Measurements from ENCODE around the gene GPRC5A.

Gene GPRC5A

DNA sequence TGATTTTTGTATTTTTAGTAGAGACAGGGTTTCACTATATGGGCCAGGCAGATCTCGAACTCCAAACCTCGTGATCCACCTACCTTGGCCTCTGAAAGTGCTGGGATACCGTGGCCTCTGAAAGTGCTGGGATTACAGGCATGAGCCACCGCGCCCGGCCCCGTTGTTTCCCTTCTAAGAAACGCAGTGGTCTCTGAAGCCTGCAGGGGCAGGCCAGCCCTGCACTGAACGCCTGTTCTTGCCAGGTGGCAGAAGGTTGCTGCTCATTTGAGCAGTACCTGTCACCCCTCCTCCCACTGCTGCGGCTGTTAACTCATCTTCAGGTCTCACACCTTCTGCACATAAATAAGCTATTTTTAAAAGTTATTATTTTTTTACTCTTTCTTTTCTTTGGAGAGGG lies 24.3 kb downstream of the GPRC5A start:
- no peak for DNase-seq

DNA sequence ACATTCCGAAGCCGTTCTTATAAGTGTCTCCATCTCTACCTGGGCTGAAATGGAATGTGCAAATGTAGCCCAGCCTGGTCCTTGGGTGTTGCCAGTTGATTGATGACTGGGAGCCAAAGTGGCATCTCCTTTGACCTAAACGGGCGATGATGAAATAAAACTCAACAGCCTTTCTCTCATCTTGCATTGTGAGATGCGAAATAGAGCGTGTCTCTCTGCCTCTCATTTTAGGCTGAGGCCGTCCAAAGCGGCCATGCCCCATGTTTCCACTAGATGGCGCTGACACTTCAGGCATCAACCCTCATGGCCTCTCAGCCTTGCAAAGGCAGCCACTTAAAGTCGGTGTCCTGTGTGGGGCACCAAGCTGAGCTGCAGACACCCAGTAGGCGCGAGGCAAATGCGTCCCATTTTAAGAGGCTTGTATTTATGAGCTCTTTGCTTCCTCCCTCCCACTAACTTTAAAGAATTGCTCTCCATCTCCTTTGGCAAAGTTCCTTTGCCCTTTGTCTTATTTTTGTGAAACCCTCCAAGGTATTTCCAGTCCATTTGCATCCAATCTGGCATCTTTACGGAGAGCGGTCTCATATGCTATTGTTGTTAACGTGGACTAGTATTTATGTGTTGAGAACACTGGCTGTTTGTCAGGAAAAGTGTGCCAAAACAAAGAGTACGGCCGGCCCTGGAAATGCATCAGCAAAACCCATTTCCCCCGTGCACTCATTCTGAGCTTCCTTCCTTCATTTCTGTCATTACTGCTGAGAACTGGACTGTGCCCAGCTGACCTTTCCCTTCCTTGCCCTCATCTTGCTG lies 25.0 kb downstream of the GPRC5A start:
- peak; percentile 92 for DNase-seq

DNA sequence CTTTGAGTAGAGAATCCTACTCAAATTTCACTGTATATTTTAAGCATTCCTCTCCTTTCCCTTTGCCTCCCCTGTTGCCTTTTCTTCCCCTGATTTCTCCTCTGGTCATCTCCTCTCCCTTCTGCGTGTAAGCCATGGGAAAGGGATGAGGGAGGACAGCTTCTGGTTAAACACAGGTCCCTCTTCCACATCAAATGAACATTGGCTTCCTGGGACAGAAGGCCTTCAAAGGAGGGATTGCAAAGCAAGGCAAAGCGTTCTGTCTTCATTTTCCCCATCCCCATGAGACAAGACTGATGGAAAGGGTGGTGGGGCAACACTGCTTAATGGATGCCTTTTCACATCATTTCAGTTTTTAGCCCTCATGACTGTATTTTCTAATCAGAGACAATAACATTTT lies 26.2 kb downstream of the GPRC5A start:
- DNase-seq, result no peak

- DNase-seq, result no peak
Measured at GRCh38 chr12:12918781-12919389, 27.5 kb downstream of the GPRC5A start.

DNA sequence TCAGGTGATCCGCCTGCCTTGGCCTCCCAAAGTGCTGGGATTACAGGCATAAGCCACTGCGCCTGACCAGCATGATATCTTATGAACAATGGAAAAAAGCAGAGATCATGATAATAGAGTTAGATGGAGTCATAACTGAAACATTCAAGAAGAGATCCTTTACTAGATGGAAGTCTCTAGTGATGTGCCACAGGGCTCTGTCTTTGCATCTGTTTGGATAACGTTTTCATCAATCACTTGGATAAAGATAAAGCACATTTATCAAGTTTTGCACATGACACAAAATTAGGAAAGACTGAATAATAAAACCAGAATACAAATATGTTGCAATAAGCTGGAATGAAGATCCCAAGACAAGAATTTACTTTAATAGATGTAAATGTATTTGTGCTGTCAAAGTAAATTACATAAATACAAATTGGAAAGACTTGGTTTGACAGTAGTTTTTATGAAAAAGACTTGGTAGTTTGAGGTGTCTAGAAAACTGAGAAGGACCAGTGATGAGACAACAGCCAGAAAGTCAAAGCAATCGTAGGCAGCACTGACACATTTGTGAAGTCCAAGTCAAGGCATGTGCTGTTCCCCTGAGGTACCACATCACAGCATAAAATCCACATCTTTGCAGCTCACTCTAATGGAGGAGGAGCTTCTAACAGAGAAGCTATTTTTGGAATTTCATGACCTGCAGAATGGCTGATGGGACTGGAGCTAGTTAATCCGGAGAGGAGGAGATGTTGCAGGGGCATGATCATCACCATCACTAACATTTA lies 28.5 kb downstream of the GPRC5A start:
- DNase-seq, result no peak

GRCh38 chr12:12922191-12922616 lies 30.8 kb downstream of the GPRC5A start:
- no peak for DNase-seq

DNA sequence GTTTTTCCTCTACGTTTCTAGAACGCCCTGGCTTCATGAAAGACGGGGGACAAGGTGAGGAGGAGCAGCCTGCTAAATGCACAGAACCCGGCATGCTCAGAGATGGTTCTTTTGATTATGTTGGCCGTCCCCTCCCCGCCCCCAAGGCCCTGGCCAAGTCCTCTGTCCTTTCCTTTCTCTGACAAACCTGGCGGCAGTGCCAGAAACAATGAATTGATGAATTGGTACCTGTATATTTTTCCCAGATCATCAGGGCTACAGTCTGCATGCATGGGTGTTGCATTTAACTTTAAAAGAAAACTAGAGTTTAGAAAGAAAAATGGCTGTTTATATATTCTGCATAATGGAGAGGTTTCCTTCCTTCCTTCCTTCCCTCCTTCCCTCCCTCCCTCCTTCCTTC lies 31.6 kb downstream of the GPRC5A start:
- no peak for DNase-seq

GRCh38 chr12:12924169-12924568 lies 32.8 kb downstream of the GPRC5A start:
- DNase-seq, result no peak

DNA sequence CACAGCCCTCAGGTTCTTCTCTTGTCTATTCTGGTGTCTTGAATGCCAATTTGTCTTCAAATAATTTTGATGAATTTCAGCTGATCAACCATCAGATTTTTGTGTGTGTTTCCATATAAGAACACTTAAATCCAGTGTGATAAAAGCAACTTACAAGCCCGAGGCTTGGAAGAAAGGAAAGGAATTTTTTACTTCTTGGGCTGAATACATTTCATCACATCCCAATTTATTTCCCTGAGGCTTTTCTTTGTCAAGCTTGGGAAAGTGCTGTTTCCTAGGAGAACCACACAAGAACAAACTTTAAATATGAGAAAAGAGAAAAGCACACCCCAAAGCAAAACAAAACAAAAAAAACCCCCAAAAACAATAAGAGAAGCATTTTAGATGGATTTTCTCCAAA lies 34.0 kb downstream of the GPRC5A start:
- no peak for DNase-seq

- DNase-seq, result no peak
Measured at GRCh38 chr12:12926571-12927071, 35.3 kb downstream of the GPRC5A start.

DNA sequence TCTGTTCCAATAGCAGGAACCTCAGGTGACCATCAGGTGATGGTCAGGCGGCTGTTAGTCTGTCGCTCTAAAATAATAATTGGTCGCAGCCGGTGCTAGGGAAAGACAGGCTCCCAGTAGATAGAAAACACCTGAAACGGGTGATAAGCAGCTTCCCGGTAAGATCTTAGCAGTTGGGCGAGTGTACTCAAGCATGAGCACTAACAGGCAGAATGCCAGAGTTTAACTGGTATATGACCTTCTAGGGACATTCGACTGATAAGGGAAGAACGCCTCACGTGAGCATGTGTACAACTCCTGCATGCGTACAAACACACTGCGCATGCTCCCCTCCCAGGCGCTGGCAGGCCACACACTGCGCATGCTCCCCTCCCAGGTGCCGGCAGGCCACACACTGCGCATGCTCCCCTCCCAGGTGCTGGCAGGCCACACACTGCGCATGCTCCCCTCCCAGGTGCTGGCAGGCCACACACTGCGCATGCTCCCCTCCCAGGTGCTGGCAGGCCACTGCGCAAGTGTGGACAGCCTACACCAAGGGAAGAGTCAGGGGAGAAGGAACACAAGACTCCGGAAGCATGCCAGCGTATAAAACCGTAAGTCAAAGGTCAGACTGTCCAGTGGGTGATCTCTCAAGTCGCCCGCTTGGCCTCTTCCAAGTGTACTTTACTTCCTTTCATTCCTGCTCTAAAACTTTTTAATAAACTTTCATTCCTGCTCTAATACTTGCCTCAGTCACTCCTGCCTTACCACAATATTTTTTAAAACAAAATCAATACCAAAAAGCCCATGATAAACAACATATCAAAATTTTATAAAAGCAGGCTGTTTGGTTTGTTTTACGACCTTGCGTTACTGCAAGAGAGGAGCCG lies 36.1 kb downstream of the GPRC5A start:
- peak; percentile 58 for DNase-seq

DNA sequence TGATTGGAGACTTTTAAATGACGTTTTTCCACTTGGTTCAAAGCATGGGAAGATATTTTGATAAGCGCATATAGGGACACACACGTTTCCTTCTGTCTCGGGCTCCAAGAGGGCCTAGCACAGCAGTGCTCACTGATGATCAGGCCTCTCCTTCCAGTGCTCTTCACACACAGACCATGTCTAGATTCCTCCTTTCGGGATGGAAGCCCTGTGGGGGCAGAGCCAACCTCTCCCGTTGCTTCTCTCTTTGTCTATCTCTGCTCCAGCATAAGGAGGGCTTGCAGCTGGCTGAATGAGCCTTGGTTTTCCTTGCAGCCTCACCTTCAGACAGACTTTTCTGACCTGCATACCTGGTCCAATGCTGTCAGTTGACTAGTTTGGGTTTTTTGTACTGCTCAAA lies 38.3 kb downstream of the GPRC5A start:
- DNase-seq, result no peak

- no peak for DNase-seq
Measured at GRCh38 chr12:12930633-12931219, 39.4 kb downstream of the GPRC5A start.

DNA sequence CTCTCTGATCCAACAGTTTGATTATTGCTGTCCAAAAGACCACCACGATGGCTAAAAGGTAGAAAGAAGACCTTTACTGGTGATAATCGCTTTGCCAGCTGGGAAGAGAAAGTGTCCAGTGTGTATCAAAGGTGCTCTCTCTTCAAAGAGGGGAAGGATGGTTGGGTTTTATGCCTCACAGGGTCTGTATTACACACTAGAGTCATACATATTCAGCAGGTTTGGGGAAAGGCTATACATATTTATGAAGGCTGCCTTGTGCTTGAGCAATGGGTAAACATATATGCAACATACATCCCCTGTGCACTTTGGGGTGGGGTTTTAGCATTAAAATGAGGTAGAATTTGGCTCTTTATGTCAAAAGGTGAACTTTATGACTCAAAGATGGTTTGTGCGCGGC lies 42.4 kb downstream of the GPRC5A start:
- DNase-seq, result no peak

- DNase-seq, result no peak
Measured at GRCh38 chr12:12934556-12934955, 43.2 kb downstream of the GPRC5A start.

DNA sequence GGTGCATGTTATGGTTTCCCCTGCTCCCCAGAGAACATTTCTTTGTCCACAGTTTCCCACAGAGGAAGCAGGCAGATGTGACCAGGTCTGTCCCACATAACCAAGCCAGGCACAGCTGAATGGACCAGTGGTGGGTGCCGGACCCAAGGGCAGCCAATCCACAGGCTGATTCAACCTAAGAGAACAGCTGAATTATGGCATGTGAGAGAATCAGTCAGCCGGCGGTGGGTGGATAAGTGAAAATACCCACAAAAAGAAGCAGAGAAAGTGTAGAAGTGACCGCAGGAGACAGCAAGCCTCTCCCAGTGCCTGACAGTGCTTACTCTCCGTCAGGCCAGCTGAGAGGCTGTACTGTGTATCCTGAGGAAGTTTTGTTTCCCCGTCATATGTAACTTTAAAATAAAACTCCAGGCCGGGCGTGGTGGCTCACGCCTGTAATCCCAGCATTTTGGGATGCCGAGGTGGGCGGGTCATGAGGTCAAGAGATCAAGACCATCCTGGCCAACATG lies 45.7 kb downstream of the GPRC5A start:
- no peak for DNase-seq

- DNase-seq, result no peak
Measured at GRCh38 chr12:12938541-12938940, 47.2 kb downstream of the GPRC5A start.

DNA sequence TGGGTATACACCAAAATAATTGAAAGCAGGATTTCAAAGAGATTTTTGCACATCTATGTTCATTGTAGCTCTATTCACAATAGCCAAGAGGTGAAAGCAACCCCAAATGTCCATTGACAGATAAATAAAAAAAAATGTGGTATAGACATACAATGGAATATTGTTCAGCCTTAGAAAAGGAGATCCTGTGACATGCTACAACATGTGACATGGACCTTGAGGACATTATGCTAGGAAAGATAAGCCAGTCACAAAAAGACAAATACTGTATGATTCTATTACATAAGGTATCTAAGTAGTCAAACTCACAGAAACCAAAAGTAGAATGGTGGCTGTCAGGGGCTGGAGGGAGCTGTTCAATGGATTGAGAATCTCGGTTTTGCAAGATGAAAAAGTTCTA lies 48.5 kb downstream of the GPRC5A start:
- DNase-seq, result no peak

DNA sequence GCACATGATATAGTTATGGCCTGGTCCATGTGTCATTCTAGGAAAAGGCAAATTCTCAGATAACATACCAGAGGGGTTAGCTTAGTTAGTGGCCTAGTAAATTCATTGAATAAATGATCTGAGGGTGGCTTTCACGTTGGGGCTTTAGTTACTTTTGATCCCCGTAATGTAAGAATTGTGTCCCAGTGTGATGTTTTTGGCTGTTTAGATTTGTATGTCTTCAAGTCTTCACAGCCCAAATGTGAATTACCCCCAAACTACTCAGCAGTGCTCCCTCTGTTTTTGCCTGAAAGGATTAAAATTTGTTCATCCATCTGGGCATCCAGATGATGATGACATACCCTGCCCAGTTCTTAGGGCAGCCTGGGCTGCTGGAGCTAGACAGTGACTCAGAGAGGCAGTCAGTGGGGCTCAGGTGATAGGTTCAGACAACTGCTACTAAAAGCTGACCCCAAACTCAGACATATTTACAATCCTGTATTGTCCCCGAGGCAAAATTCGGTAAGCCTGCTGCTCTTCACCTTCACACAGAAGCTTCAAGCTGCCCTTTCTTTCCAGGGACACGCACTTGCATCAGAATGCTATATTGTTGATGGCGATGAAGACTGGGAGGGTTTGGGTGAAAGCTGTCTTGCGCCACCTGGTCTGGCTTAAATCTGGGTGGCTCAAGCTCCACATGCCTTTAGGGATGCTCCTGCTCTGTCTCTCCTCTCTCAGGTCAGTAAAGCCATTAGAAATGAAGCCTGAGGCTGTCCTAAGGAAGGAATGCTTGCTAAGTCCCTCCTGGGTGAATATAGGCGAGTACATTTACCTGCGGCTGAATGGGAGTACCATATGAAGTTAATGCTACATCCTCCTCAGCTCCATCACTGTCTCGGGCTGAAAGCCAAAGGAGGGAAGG lies 50.3 kb downstream of the GPRC5A start:
- no peak for DNase-seq

GRCh38 chr12:12943586-12944260 lies 52.4 kb downstream of the GPRC5A start:
- DNase-seq, result no peak
